ENCODE measurements around the gene PLRG1. TPM values are rescaled to one million over a fixed set of nuclear protein-coding genes. Genes with fewer than 3 reads are reported as not detected.

PLRG1 gene
- polyA plus RNA-seq, 1 donor (not counting 4 experiments of a cell fraction or from before 2014, with no cell fraction given) = 132 TPM

GRCh38 chr4:154545689-154546088 lies 4.5 kb downstream of the PLRG1 start:
- no peak overlapping the region for H3K4me2 ChIP-seq (ENCODE audit: control insufficient read depth, extremely low read depth, insufficient read depth, low read depth, low read length)
- H3K9me1 ChIP-seq (ENCODE audit: control insufficient read depth, extremely low read depth, insufficient read depth, low read length) = no peaks in the 10 kb centered on the region
- dilution Hi-C loops (cut with MboI; ENCODE audit: extremely low pct_ligation_motif_present, low sequenced_read_pairs) = no loop called here
- no peak overlapping the region for H2AFZ ChIP-seq (ENCODE audit: control insufficient read depth, low read length)
- no peaks in the 10 kb centered on the region for H3K9me3 ChIP-seq (ENCODE audit: control insufficient read depth, low read depth, low read length)
- H3K36me3 ChIP-seq (ENCODE audit: control insufficient read depth in 2 of 2, extremely low read depth in 1 of 2, insufficient read depth in 2 of 2, low read length in 2 of 2) = peaks cover 11 to 21% of the 10 kb centered on the region in 2 experiments
- H3K9ac ChIP-seq (ENCODE audit: control insufficient read depth, extremely low read depth, insufficient read depth, low read length) = no peak overlapping the region
- FAIRE-seq = no peak
- no peak overlapping the region for H3K27ac ChIP-seq (ENCODE audit: control insufficient read depth, insufficient read depth, low read length)
- H3K27me3 ChIP-seq (ENCODE audit: control insufficient read depth, extremely low read depth, insufficient read depth, low read length) = no peaks in the 10 kb centered on the region
- H3K4me1 ChIP-seq (ENCODE audit: control insufficient read depth, extremely low read depth, insufficient read depth, low read length) = peaks cover 14% of the 10 kb centered on the region
- no peak for DNase-seq (ENCODE audit: low read depth, low spot score)
- TF ChIP-seq CTCF (optimal IDR thresholded peaks at IDR 0.05 in 1 of 3, IDR thresholded peaks at IDR 0.05 in 1 of 3, conservative IDR thresholded peaks at IDR 0.05 in 1 of 3; ENCODE audit: extremely low read depth in 1 of 3, insufficient read depth in 2 of 3, low read length in 3 of 3) (no peak), EZH2 (IDR thresholded peaks at IDR 0.05; ENCODE audit: low read length) (no peak)
- H3K4me3 ChIP-seq (ENCODE audit: control insufficient read depth in 2 of 3, extremely low read depth in 1 of 3, insufficient read depth in 2 of 3, low read depth in 1 of 3, low read length in 3 of 3) = no peak overlapping the region
- peaks cover 28% of the 10 kb centered on the region for H3K79me2 ChIP-seq (ENCODE audit: control insufficient read depth, insufficient read depth, low read length)
- H4K20me1 ChIP-seq (ENCODE audit: control insufficient read depth, extremely low read depth, insufficient read depth, low read length) = no peaks in the 10 kb centered on the region

GRCh38 chr4:154542271-154542879 lies 7.8 kb downstream of the PLRG1 start:
- no peak overlapping the region for H3K4me2 ChIP-seq (ENCODE audit: control insufficient read depth, extremely low read depth, insufficient read depth, low read depth, low read length)

More at GRCh38 chr4:154542271-154542879, 7.8 kb downstream of the PLRG1 start:
- dilution Hi-C loops (cut with MboI; ENCODE audit: extremely low pct_ligation_motif_present, low sequenced_read_pairs) = no loop called here
- H3K4me1 ChIP-seq (ENCODE audit: control insufficient read depth, extremely low read depth, insufficient read depth, low read length) = no peaks in the 10 kb centered on the region
- no peaks in the 10 kb centered on the region for H3K27me3 ChIP-seq (ENCODE audit: control insufficient read depth, extremely low read depth, insufficient read depth, low read length)
- H2AFZ ChIP-seq (ENCODE audit: control insufficient read depth, low read length) = no peak overlapping the region
- no peak overlapping the region for H3K27ac ChIP-seq (ENCODE audit: control insufficient read depth, insufficient read depth, low read length)
- no peaks in the 10 kb centered on the region for H3K9me1 ChIP-seq (ENCODE audit: control insufficient read depth, extremely low read depth, insufficient read depth, low read length)
- H3K79me2 ChIP-seq (ENCODE audit: control insufficient read depth, insufficient read depth, low read length) = peaks cover 2% of the 10 kb centered on the region
- no peaks in the 10 kb centered on the region for H4K20me1 ChIP-seq (ENCODE audit: control insufficient read depth, extremely low read depth, insufficient read depth, low read length)
- no peak overlapping the region for H3K9ac ChIP-seq (ENCODE audit: control insufficient read depth, extremely low read depth, insufficient read depth, low read length)
- peaks cover 14 to 36% of the 10 kb centered on the region in 2 experiments for H3K36me3 ChIP-seq (ENCODE audit: control insufficient read depth in 2 of 2, extremely low read depth in 1 of 2, insufficient read depth in 2 of 2, low read length in 2 of 2)
- H3K4me3 ChIP-seq (ENCODE audit: control insufficient read depth in 2 of 3, extremely low read depth in 1 of 3, insufficient read depth in 2 of 3, low read depth in 1 of 3, low read length in 3 of 3) = no peak overlapping the region
- no peak for FAIRE-seq
- no peak for DNase-seq (ENCODE audit: low read depth, low spot score)
- H3K9me3 ChIP-seq (ENCODE audit: control insufficient read depth, low read depth, low read length) = no peaks in the 10 kb centered on the region
- no peak for TF ChIP-seq CTCF (optimal IDR thresholded peaks at IDR 0.05 in 1 of 3, IDR thresholded peaks at IDR 0.05 in 1 of 3, conservative IDR thresholded peaks at IDR 0.05 in 1 of 3; ENCODE audit: extremely low read depth in 1 of 3, insufficient read depth in 2 of 3, low read length in 3 of 3)
- no peak for TF ChIP-seq EZH2 (IDR thresholded peaks at IDR 0.05; ENCODE audit: low read length)
